ENCODE results near the gene DEGS2. TPM values are rescaled to one million over a fixed set of nuclear protein-coding genes. Genes with fewer than 3 reads are reported as not detected.
"Not testable (repeated sequence)": the region's sequence is repeated elsewhere in the genome, so short reads cannot be mapped to it uniquely, and the experiment has no call there.

Gene DEGS2
- 10 to 100 TPM in 1 of 4 donors, 1 to 10 TPM in 2, under 1 TPM in 1; 0.88 to 26.6 (median 1.5) TPM for total RNA-seq

DNA sequence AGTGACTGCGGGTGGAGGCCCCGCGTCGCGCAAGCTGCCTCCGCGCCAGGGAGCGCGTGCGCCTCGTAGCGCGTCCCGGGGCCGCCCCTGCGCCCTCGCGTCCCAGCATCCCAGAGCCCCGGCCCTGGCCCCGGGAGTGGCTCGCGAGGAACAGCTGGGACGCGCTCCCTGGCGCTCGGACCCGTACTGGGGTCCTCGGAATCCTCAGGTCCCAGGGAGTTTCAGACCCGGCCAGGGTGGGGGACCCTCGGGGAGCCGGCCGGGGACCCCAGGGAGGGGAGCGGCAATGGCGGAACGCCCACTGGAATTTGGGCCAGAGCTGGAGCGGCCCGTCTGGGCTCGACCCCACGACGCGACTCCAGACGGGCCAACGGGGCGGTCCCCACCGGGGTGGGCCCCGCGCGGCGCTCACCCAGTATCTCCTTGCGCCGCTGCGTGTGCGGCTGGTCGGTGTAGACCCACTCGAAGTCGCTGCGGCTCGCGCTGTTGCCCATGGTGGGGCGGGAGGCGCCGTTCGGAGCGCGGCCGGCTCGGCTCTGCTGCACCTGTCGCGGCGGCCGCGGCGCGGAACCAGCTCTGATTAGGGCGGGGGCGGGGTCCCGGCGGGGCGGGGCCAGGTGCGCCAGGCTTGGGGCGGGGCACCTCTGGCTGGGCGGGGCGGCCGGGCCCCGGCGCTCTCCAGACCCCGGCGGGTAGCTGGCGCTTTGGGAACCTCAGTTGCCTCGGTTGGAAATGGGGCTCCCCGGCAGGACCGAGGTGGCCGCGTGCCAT is at the start of gene DEGS2:
TSS of gene DEGS2 (minus strand) at position 552 of the 771 bp plus-strand sequence. CDS start at position 494, 58 bp downstream.
- intact Hi-C loops (cut with DNase I; ENCODE audit: low total_unique reads), result no loop called here
- Histone ChIP-seq H3K36me3 (no peaks in the 10 kb centered on the region), H3K27me3 (peaks cover 0 to 14% of the 10 kb centered on the region in 2 donors), H3K9me3 (no peaks in the 10 kb centered on the region), H3K4me3 (peak within 1 kb of the TSS in 1 of 2 donors; percentile 17), H3K27ac (no peak within 1 kb of the TSS), H3K4me1 (peaks cover 0 to 9% of the 10 kb centered on the region in 2 donors)
- TF ChIP-seq POLR2A (IDR thresholded peaks at IDR 0.05), result no peak
- TF ChIP-seq CTCF (IDR thresholded peaks at IDR 0.05), result no peak
- DNase-seq, result no peak

- H3K27me3 ChIP-seq; H3K4me3 ChIP-seq; H3K36me3 ChIP-seq; DNase-seq; H3K4me1 ChIP-seq; intact Hi-C loops (cut with DNase I; ENCODE audit: low total_unique reads); H3K9me3 ChIP-seq; H3K27ac ChIP-seq: not testable (repeated sequence)
Observed at GRCh38 chr14:100208136-100208535, 48.7 kb upstream of the DEGS2 start.

GRCh38 chr14:100207588-100207987 is 48.1 kb upstream of the DEGS2 start:
- DNase-seq; H3K36me3 ChIP-seq; H3K27me3 ChIP-seq; H3K27ac ChIP-seq; H3K9me3 ChIP-seq; H3K4me1 ChIP-seq; H3K4me3 ChIP-seq; intact Hi-C loops (cut with DNase I; ENCODE audit: low total_unique reads): not testable (repeated sequence)

GRCh38 chr14:100204835-100205167 is 45.4 kb upstream of the DEGS2 start:
- H3K4me3 ChIP-seq; DNase-seq; H3K4me1 ChIP-seq; H3K27me3 ChIP-seq; H3K27ac ChIP-seq; H3K9me3 ChIP-seq; intact Hi-C loops (cut with DNase I; ENCODE audit: low total_unique reads); H3K36me3 ChIP-seq: not testable (repeated sequence)

GRCh38 chr14:100203962-100204834 is 44.8 kb upstream of the DEGS2 start:
- Histone ChIP-seq H3K4me3 (no peak overlapping the region), H3K27ac (no peak overlapping the region), H3K36me3 (no peaks in the 10 kb centered on the region), H3K4me1 (no peaks in the 10 kb centered on the region), H3K27me3 (no peaks in the 10 kb centered on the region), H3K9me3 (no peaks in the 10 kb centered on the region)
- intact Hi-C loops (cut with DNase I; ENCODE audit: low total_unique reads), result no loop called here
- no peak for DNase-seq
- TF ChIP-seq POLR2A (IDR thresholded peaks at IDR 0.05) (no peak), CTCF (IDR thresholded peaks at IDR 0.05) (no peak)

- intact Hi-C loops (cut with DNase I; ENCODE audit: low total_unique reads), result no loop called here
Observed at GRCh38 chr14:100203146-100203545, 43.7 kb upstream of the DEGS2 start.

More at GRCh38 chr14:100203146-100203545, 43.7 kb upstream of the DEGS2 start:
- TF ChIP-seq CTCF (IDR thresholded peaks at IDR 0.05) (no peak), POLR2A (IDR thresholded peaks at IDR 0.05) (no peak)
- Histone ChIP-seq H3K4me1 (no peaks in the 10 kb centered on the region), H3K27me3 (no peaks in the 10 kb centered on the region), H3K36me3 (no peaks in the 10 kb centered on the region), H3K9me3 (no peaks in the 10 kb centered on the region), H3K4me3 (no peak overlapping the region), H3K27ac (no peak overlapping the region)
- DNase-seq, result no peak
